Mucosa of rectum (tissue), 2 donors: ENCODE results near the gene LRRC47.

Source experiments
- H3K27ac ChIP-seq, 2 donors: one replicate each; pipeline ENCODE4 v1.7.0; 2013; ENCODE audit warnings: inconsistent platforms in 2 of 2, low read depth in 2 of 2, low read length in 2 of 2
- H3K27me3 ChIP-seq, 2 donors: one replicate each; pipeline ENCODE4 v1.7.0; 2013; ENCODE audit warnings: low read length in 2 of 2; ENCODE audit not compliant: control insufficient read depth in 2 of 2, insufficient read depth in 2 of 2
- H3K36me3 ChIP-seq, 2 donors: one replicate each; pipeline ENCODE4 v1.7.0; 2013; ENCODE audit warnings: low read length in 2 of 2; ENCODE audit not compliant: control insufficient read depth in 2 of 2, insufficient read depth in 2 of 2
- H3K4me1 ChIP-seq, 2 donors: one replicate each; pipeline ENCODE4 v1.7.0; 2013; ENCODE audit warnings: low read length in 2 of 2, mild to moderate bottlenecking in 1 of 2; ENCODE audit not compliant: control insufficient read depth in 2 of 2, insufficient read depth in 2 of 2
- H3K4me3 ChIP-seq, 2 donors: one replicate each; pipeline ENCODE4 v1.7.0; 2013; ENCODE audit warnings: low read length in 2 of 2
- H3K9ac ChIP-seq, 2 donors: one replicate each; pipeline ENCODE4 v1.7.0; 2013; ENCODE audit warnings: low read length in 2 of 2, low read depth in 1 of 2, mild to moderate bottlenecking in 1 of 2
- H3K9me3 ChIP-seq, 2 donors: one replicate each; pipeline ENCODE4 v1.7.0; 2013; ENCODE audit warnings: low read length in 2 of 2; ENCODE audit not compliant: control insufficient read depth in 2 of 2
- donor health status: healthy.
- donor health status: Normal muscosa, but diverticular disease.

LRRC47 gene

DNA sequence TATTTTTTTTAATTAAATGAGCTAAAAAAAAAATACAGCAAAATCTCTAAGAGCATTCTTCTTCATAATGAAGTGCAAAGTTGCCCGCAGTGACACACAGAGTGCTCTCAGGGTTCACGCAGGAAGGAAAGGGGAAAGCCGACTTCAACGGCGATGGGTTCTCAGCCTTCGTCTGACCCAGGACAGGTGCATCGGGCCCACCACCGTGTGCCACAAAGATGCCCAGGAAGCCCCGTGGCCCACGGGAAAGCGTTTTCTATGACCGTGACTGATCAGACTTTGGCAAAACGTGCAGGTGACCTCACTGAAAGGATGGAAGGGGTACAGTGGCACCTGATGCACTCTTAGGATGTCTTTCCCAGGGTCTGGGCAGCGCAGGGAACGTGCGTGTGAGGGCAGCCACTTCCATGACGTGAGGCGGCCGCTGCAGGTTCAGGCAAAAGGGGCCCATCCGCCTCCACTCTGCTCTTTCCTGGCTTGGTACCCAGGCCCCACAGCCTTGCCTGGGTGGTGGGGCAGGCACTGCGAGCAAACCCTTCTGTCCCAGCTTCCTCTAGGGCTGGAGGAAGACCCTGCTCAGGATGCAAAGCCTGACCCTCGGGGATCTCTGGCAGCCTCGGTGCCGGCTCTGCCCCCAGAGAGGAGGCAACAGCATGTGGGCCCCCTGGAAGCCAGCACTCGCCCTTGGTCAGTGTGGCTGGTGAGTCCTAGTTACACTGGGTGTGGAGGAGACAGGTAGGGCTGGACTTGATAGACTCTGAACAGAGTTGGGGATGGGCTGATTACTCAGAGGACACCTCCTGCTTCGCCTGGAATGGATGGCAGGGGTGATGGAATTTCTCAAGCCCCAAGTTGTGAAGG lies 8.3 kb downstream of the LRRC47 start:
- Histone ChIP-seq H3K4me1 (no peaks in the 10 kb centered on the region), H3K36me3 (peaks cover 27 to 54% of the 10 kb centered on the region in 2 donors)

DNA sequence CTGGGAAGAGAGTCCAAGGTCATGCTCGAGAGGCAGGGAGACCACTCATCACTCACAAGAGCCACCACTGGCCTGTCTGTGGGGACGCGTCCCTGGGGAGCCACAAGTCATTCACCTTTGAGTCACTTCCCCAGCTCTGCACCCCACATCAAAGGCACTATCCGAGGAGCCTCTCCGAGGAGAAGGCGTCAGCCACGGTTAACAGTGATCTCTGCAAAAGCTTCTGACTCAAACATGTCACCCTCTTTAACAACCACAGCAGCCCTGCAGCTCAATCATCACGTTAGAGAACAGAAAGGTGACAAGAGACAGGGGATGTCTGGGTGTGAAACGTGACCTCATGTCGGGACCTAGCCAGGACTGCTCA lies 9.0 kb downstream of the LRRC47 start:
- H3K9me3 ChIP-seq, result no peaks in the 10 kb centered on the region
- H3K9ac ChIP-seq, result no peak overlapping the region
- H3K27ac ChIP-seq, result no peak overlapping the region
- H3K36me3 ChIP-seq, result peaks cover 33 to 59% of the 10 kb centered on the region in 2 donors
- H3K27me3 ChIP-seq, result no peaks in the 10 kb centered on the region
- no peak overlapping the region for H3K4me3 ChIP-seq
- no peaks in the 10 kb centered on the region for H3K4me1 ChIP-seq

More for the DNA sequence above, 8.3 kb downstream of the LRRC47 start:
- H3K9me3 ChIP-seq, result no peaks in the 10 kb centered on the region
- H3K9ac ChIP-seq, result no peak overlapping the region
- H3K27me3 ChIP-seq, result no peaks in the 10 kb centered on the region
- H3K27ac ChIP-seq, result no peak overlapping the region
- no peak overlapping the region for H3K4me3 ChIP-seq

DNA sequence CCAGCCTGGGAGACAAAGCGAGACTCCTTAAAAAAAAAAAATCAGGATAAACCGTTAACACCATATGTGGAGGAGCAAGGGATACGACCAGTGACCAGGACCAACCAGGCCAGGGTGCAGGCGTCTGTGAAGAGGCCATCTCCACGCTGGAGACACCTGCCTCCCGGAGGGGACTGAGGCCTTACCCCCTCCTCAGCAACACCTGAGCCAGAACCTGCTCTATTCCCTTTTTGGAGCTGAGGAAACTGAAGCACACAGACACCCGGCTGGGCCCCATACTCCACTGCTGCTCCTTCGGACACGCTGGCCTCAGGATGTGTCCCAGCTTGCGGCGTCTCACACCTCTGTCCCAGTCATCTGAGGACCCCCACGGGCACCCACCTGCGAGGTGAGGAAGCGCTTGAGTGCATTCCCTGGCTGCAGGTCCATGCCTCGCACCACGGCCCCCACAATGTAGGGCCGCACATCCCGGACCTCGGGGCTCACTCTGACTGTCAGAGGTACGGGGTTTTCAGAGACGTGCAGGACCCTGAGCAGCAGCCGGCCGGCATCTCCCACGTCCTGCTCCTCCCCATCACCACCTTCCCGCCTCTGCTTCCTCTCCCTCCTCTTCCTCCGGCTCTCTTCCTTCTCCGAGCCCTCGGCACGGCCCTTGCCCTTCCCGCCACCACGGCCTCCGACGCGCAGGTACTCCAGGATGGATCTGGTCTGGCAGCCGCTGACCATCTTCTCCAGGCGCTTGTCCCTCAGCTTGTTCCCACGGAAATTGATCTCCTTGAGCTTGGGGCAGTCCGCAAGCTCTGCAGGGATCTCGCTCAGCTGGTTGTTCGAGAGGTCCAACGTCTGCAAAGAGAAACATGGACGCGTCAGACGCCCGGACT lies 9.6 kb downstream of the LRRC47 start:
- Histone ChIP-seq H3K27ac (no peak overlapping the region), H3K36me3 (peaks cover 38 to 61% of the 10 kb centered on the region in 2 donors), H3K9ac (no peak overlapping the region)

DNA sequence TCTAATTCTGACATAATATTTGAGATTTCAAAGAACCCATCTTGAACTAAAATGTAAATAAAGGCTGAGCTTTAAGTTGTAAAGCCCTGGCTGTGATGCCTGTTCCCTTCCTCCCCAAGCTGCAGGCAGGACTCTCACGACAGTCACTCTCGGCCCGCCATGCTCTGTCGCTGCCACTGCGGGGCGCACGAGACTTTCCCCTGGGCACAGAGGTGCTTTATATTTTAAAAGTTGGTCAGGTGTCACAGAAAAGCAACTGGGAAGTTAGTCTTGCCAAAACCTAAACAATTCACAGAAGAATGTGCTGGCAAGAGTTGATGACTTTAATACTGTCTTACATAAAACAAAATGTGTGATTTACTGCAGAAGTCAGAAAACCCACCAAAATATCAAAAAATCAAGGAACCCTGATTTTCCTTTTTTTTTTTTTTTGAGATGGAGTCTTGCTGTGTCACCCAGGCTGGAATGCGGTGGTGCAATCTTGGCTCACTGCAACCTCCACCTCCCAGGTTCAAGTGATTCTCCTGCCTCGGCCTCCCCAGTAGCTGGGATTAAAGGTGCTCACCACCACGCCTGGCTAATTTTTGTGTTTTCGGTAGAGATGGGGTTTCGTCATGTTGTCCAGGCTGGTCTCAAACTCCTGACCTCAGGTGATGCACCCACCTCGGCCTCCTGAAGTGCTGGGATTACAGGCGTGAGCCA lies 10.7 kb downstream of the LRRC47 start:
- no peaks in the 10 kb centered on the region for H3K27me3 ChIP-seq
- H3K4me1 ChIP-seq, result no peaks in the 10 kb centered on the region
- peaks cover 43 to 67% of the 10 kb centered on the region in 2 donors for H3K36me3 ChIP-seq
- H3K27ac ChIP-seq, result no peak overlapping the region
- no peaks in the 10 kb centered on the region for H3K9me3 ChIP-seq
- no peak overlapping the region for H3K9ac ChIP-seq
- no peak overlapping the region for H3K4me3 ChIP-seq

More for the DNA sequence above, 9.6 kb downstream of the LRRC47 start:
- Histone ChIP-seq H3K9me3 (no peaks in the 10 kb centered on the region), H3K4me1 (no peaks in the 10 kb centered on the region), H3K4me3 (no peak overlapping the region), H3K27me3 (no peaks in the 10 kb centered on the region)

DNA sequence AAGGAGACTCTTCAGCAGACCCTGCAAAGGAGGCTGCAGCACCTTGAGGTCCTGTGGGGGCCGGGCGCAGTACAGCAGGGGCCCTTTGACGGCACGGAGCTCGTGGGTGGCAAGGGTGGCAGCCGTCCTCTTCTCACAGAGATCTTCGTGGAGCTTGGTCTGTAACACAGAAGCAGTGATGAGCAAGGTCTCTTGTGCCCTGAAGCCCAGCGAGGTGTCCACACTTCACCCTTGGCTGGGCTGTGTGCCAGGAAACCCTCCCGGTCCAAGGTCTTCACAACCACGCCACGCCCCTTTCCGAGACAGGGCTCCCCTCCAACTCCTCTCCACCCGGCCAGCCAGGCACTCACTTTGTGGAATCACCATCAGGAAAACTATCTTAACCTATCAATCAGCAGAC lies 11.3 kb downstream of the LRRC47 start:
- Histone ChIP-seq H3K4me3 (no peak overlapping the region), H3K4me1 (no peaks in the 10 kb centered on the region), H3K27me3 (no peaks in the 10 kb centered on the region), H3K9ac (no peak overlapping the region), H3K36me3 (peaks cover 49 to 69% of the 10 kb centered on the region in 2 donors), H3K9me3 (no peaks in the 10 kb centered on the region), H3K27ac (no peak overlapping the region)

DNA sequence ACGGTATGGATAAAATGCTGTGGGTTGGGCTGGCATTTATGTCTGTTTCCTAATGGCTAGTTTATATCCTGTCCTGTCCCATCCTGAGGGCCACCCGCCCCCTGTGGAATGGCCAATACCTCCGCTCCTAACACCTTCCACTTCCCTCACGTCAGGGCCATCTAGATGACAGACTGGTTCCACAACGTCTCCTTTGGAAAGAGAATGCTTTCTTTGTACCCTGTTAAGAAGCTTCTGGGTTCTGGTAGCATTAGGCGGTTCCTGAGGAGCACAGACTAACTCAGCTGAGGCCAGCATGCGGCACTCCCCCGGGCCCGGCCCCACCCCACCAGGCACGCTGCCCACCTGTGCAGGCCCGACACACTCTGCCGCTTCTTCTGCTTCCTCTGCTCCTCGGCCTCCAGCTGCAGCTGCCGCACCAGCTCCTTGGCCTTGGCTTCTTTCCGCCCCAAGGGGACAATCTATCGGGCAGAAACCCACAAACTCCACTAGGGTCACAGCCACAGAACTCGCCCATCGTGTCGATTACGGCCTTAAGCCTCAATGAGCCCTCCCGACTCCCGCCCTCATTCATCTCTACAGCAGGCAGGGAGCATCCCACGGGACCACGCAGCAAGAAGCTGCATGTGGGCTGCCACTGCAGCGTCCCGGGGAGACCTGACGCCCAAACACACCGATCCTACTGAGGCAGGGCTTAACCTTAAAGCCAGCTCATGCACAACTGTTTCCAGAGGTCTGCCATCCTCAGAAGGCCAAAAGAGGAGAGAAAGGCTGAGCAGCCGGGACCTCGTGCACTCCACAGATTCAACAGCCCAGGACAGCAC lies 12.4 kb downstream of the LRRC47 start:
- H3K27ac ChIP-seq, result no peak overlapping the region
- no peaks in the 10 kb centered on the region for H3K4me1 ChIP-seq
- no peak overlapping the region for H3K4me3 ChIP-seq
- no peaks in the 10 kb centered on the region for H3K9me3 ChIP-seq
- H3K27me3 ChIP-seq, result no peaks in the 10 kb centered on the region
- H3K9ac ChIP-seq, result no peak overlapping the region
- H3K36me3 ChIP-seq, result peaks cover 54 to 76% of the 10 kb centered on the region in 2 donors

DNA sequence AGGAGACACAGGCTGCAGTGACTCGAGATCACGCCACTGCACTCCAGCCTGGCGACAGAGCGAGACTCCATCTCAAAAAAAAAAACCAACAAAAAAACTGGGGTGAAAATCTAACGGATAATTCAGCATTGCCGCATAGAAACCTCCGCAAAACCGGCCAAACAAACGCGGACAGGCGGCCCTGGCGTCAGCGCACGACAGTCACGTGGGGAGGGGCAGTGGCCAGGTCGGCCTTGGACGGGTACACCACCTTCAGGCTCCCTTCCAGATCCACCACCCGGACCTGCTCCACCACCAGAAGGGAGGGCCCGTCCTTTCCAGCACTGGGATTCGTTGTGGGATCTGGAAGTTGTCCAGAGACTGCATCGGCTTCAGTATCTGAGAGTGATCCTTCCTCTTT lies 15.4 kb downstream of the LRRC47 start:
- Histone ChIP-seq H3K4me1 (peaks cover 4% of the 10 kb centered on the region in 2 donors), H3K36me3 (peaks cover 46 to 55% of the 10 kb centered on the region in 2 donors), H3K27ac (no peak overlapping the region), H3K9ac (no peak overlapping the region), H3K4me3 (no peak overlapping the region), H3K27me3 (no peaks in the 10 kb centered on the region), H3K9me3 (no peaks in the 10 kb centered on the region)

DNA sequence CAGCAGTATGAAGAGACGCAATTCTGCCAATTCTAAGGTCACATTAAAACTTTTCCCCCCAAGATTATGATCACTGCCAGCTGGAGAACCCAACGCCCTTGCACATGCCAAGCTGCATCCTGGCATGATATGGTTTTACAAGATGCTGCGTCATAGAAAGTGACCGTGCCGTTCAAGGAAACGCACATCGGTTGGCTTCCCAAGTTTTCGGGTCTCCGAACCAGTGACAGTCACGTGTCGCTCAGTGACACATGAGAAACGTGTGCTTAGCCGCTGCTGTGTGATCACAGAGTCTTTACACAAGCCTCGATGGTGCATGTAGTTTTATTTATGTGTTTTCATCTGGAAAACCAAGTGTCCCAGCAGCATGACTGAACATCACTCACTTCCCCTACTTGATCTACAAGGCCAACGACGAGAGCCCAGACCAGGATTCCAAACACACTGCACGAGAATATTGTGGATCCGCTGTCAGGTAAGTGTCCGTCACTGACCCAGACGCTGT lies 16.3 kb downstream of the LRRC47 start:
- H3K27ac ChIP-seq, result no peak overlapping the region
- H3K9ac ChIP-seq, result no peak overlapping the region
- peaks cover 6 to 13% of the 10 kb centered on the region in 2 donors for H3K4me1 ChIP-seq
- no peak overlapping the region for H3K4me3 ChIP-seq
- peaks cover 43 to 52% of the 10 kb centered on the region in 2 donors for H3K36me3 ChIP-seq
- no peaks in the 10 kb centered on the region for H3K27me3 ChIP-seq
- no peaks in the 10 kb centered on the region for H3K9me3 ChIP-seq

DNA sequence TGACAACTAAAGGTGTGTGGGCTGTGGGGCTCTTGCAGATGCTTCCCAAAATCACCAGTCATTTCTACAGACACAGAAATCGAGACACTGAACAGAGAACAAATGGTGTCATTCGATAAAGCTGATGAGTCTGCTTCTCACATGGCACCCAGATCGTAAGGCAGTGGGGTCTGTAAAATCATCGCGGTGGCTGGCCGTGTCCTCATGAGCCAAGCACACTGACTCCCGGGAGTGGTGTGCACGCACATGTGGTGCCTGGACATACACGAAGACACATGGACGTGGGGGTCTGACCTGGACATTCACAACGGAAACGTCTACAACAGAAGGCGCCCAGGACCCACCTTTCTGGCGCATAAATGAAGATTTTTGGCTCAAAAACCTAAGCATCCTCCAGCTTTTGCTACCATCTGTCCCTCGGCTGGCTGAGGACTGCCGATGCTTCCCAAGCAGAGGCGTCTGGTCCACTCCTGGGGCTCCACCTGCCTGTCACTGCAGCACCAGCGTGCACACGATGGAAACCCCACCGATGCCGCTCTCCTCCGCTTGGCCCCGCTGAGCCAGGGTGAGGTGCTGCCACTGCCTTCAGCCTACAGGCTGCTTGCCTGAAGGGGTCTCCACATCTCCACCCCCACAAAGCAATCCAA lies 16.9 kb downstream of the LRRC47 start:
- Histone ChIP-seq H3K9me3 (no peaks in the 10 kb centered on the region), H3K27me3 (no peaks in the 10 kb centered on the region), H3K9ac (no peak overlapping the region), H3K36me3 (peaks cover 39 to 48% of the 10 kb centered on the region in 2 donors), H3K4me3 (no peak overlapping the region), H3K27ac (no peak overlapping the region), H3K4me1 (peaks cover 6 to 14% of the 10 kb centered on the region in 2 donors)
